Dermis blood vessel endothelial cell (primary cell): ENCODE measurements around the gene PPL. TPM values are rescaled to one million over a fixed set of nuclear protein-coding genes. Genes with fewer than 3 reads are reported as not detected.
"Not testable (repeated sequence)": the region's sequence is repeated elsewhere in the genome, so short reads cannot be mapped to it uniquely, and the experiment has no call there.

Experiments
- DNase-seq: peaks from one replicate; pipeline ENCODE4 v3.0.0; 2010
- total RNA-seq: library from RNA; depleted of rRNA; stranded (reverse); fragments of >200 nt; gene quantifications from 2 replicates; pipeline ENCODE4 v1.2.3, GENCODE V29; 2014

PPL gene
- total RNA-seq, 1 donor from 2014 or later, result 3.6 TPM

- DNase-seq, result no peak
Observed at GRCh38 chr16:4934591-4934990, 2.4 kb downstream of the PPL start.

GRCh38 chr16:4933871-4934395, 3.0 kb downstream of the PPL start:
- DNase-seq, result no peak

- no peak for DNase-seq
Observed at GRCh38 chr16:4933433-4933832, 3.5 kb downstream of the PPL start.

- no peak for DNase-seq
Observed at GRCh38 chr16:4931381-4931780, 5.6 kb downstream of the PPL start.

- not testable (repeated sequence) for DNase-seq
Observed at GRCh38 chr16:4929619-4930018, 7.3 kb downstream of the PPL start.

GRCh38 chr16:4928227-4928626, 8.7 kb downstream of the PPL start:
- DNase-seq, result no peak

- DNase-seq, result no peak
Observed at GRCh38 chr16:4927661-4928060, 9.3 kb downstream of the PPL start.

GRCh38 chr16:4926928-4927327, 10.0 kb downstream of the PPL start:
- no peak for DNase-seq

GRCh38 chr16:4925791-4926190, 11.2 kb downstream of the PPL start:
- no peak for DNase-seq

- no peak for DNase-seq
Observed at GRCh38 chr16:4925293-4925607, 11.7 kb downstream of the PPL start.

- no peak for DNase-seq
Observed at GRCh38 chr16:4924593-4925292, 12.2 kb downstream of the PPL start.

GRCh38 chr16:4923853-4924252, 13.1 kb downstream of the PPL start:
- no peak for DNase-seq

- no peak for DNase-seq
Observed at GRCh38 chr16:4922721-4923342, 14.1 kb downstream of the PPL start.

GRCh38 chr16:4920826-4921225, 16.1 kb downstream of the PPL start:
- DNase-seq, result no peak

GRCh38 chr16:4918781-4919251, 18.1 kb downstream of the PPL start:
- no peak for DNase-seq

- DNase-seq, result no peak
Observed at GRCh38 chr16:4917117-4917516, 19.8 kb downstream of the PPL start.

- no peak for DNase-seq
Observed at GRCh38 chr16:4915226-4915761, 21.7 kb downstream of the PPL start.

- DNase-seq, result no peak
Observed at GRCh38 chr16:4914528-4915225, 22.3 kb downstream of the PPL start.

- no peak for DNase-seq
Observed at GRCh38 chr16:4913774-4914525, 23.0 kb downstream of the PPL start.

GRCh38 chr16:4913130-4913773, 23.7 kb downstream of the PPL start:
- no peak for DNase-seq

GRCh38 chr16:4911970-4912386, 25.0 kb downstream of the PPL start:
- no peak for DNase-seq

GRCh38 chr16:4910828-4911227, 26.1 kb downstream of the PPL start:
- no peak for DNase-seq
